ENCODE data around the gene ATP8A2.

The ATP8A2 gene

DNA sequence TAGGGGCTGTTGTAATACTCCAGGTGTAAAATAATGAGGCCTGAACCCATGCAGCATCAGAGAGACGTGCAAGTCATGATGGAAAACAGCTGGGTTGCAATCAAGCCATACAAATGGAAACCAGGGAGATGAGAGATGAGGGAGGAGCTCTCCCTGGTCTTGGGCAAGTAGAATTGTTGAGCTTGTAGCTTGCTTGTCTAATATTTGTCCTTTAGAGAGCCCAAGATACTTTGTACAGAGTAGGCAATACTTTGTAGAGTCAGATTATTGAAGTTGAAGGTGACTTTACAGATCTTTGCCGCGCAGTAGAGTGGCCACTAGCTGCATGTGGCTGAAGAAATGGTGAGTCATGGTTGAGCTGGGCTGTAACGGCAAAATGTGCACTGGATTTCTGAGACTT, 8.3 kb downstream of the ATP8A2 start:
- Histone ChIP-seq H3K27me3 (ENCODE audit: control insufficient read depth in 1 of 2, insufficient read depth in 1 of 2, low read length in 2 of 2) (peaks cover 11 to 22% of the 10 kb centered on the region in 2 experiments), H2BK12ac (ENCODE audit: low read length in 2 of 2) (no peak overlapping the region), H3K9ac (ENCODE audit: low read length) (no peak overlapping the region), H3K27ac (ENCODE audit: low read length, poor library complexity, severe bottlenecking) (no peak overlapping the region), H3K4me2 (ENCODE audit: low read length, poor library complexity, severe bottlenecking) (no peak overlapping the region), H4K8ac (ENCODE audit: low read length) (no peak overlapping the region), H3K4me3 (ENCODE audit: insufficient read depth in 1 of 2, low read depth in 1 of 2, low read length in 2 of 2) (no peak overlapping the region), H3K36me3 (ENCODE audit: control insufficient read depth in 1 of 2, insufficient read depth in 2 of 2, low read depth in 1 of 2, low read length in 2 of 2) (no peaks in the 10 kb centered on the region), H4K91ac (ENCODE audit: low read length) (no peak overlapping the region), H3K9me3 (ENCODE audit: control insufficient read depth, low read length) (no peaks in the 10 kb centered on the region), H2BK120ac (ENCODE audit: low read depth, low read length) (no peak overlapping the region), H3K4me1 (ENCODE audit: control insufficient read depth, insufficient read depth, low read depth, low read length) (no peaks in the 10 kb centered on the region), H2BK5ac (ENCODE audit: low read depth, low read length, poor library complexity, severe bottlenecking) (no peak overlapping the region), H3K4ac (ENCODE audit: low read depth in 1 of 2, low read length in 2 of 2) (no peak overlapping the region), H3K79me1 (replicated peaks; ENCODE audit: low read length, poor library complexity, severe bottlenecking) (no peaks in the 10 kb centered on the region), H2AFZ (ENCODE audit: low read depth, low read length) (no peak overlapping the region), H3K23ac (ENCODE audit: low read length in 2 of 2) (no peak overlapping the region), H2AK5ac (ENCODE audit: low read length, severe bottlenecking) (no peak overlapping the region), H3K18ac (ENCODE audit: low read depth in 1 of 2, low read length in 2 of 2) (no peak overlapping the region), H2BK15ac (ENCODE audit: low read depth, poor library complexity, severe bottlenecking) (no peak overlapping the region), H3K14ac (ENCODE audit: low read length in 2 of 2) (no peak overlapping the region)
- 82% methylated on average over 3 of the region's 4 CpGs for WGBS
- no peak for DNase-seq

DNA sequence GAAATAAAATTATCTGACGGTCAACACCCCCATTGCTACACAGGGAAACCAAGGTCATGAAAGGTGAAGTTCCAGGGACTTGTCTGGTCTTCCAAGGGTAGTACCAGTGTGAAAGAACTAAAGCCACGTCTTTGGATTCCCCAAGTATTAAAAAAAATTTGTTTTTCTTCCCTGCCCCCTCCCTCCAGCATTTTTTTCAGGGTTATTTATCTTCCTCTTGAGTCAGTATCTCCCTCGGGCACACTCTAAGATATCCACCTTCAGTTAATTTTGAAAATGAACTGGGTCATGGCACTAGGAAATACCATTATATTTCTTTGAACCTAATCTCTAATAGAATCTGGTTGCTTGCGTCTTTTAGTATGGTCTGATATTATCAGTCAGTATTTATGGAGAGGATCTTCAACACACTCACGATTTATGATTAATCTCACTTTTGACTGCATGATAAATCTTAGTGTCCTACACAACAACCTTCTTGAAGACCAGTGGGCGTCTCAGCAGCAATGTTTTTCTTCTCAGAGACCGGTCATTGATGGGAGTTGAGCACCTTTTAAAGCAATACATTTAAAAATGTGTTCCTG, 9.1 kb downstream of the ATP8A2 start:
- Histone ChIP-seq H3K79me1 (replicated peaks; ENCODE audit: low read length, poor library complexity, severe bottlenecking) (no peaks in the 10 kb centered on the region), H3K4me2 (ENCODE audit: low read length, poor library complexity, severe bottlenecking) (no peak overlapping the region), H3K18ac (ENCODE audit: low read depth in 1 of 2, low read length in 2 of 2) (no peak overlapping the region), H2AK5ac (ENCODE audit: low read length, severe bottlenecking) (no peak overlapping the region), H3K4ac (ENCODE audit: low read depth in 1 of 2, low read length in 2 of 2) (no peak overlapping the region), H3K14ac (ENCODE audit: low read length in 2 of 2) (no peak overlapping the region), H3K27me3 (ENCODE audit: control insufficient read depth in 1 of 2, insufficient read depth in 1 of 2, low read length in 2 of 2) (peaks cover 10 to 18% of the 10 kb centered on the region in 2 experiments), H3K27ac (ENCODE audit: low read length, poor library complexity, severe bottlenecking) (no peak overlapping the region), H2BK15ac (ENCODE audit: low read depth, poor library complexity, severe bottlenecking) (no peak overlapping the region), H2BK120ac (ENCODE audit: low read depth, low read length) (no peak overlapping the region), H4K8ac (ENCODE audit: low read length) (no peak overlapping the region), H3K9ac (ENCODE audit: low read length) (no peak overlapping the region), H3K36me3 (ENCODE audit: control insufficient read depth in 1 of 2, insufficient read depth in 2 of 2, low read depth in 1 of 2, low read length in 2 of 2) (no peaks in the 10 kb centered on the region), H3K9me3 (ENCODE audit: control insufficient read depth, low read length) (no peaks in the 10 kb centered on the region), H2BK5ac (ENCODE audit: low read depth, low read length, poor library complexity, severe bottlenecking) (no peak overlapping the region), H2AFZ (ENCODE audit: low read depth, low read length) (no peak overlapping the region), H3K23ac (ENCODE audit: low read length in 2 of 2) (no peak overlapping the region), H3K4me1 (ENCODE audit: control insufficient read depth, insufficient read depth, low read depth, low read length) (no peaks in the 10 kb centered on the region), H3K4me3 (ENCODE audit: insufficient read depth in 1 of 2, low read depth in 1 of 2, low read length in 2 of 2) (no peak overlapping the region), H2BK12ac (ENCODE audit: low read length in 2 of 2) (no peak overlapping the region), H4K91ac (ENCODE audit: low read length) (no peak overlapping the region)
- DNase-seq: no peak
- WGBS: 78% methylated on average over 6 of the region's 7 CpGs

GRCh38 chr13:25384758-25385410, 13.1 kb downstream of the ATP8A2 start:
- Histone ChIP-seq H3K23ac (ENCODE audit: low read length in 2 of 2) (no peak overlapping the region), H2BK15ac (ENCODE audit: low read depth, poor library complexity, severe bottlenecking) (no peak overlapping the region), H3K14ac (ENCODE audit: low read length in 2 of 2) (no peak overlapping the region), H2BK120ac (ENCODE audit: low read depth, low read length) (no peak overlapping the region), H3K18ac (ENCODE audit: low read depth in 1 of 2, low read length in 2 of 2) (no peak overlapping the region), H2AK5ac (ENCODE audit: low read length, severe bottlenecking) (no peak overlapping the region), H3K27me3 (ENCODE audit: control insufficient read depth in 1 of 2, insufficient read depth in 1 of 2, low read length in 2 of 2) (peaks cover 4 to 13% of the 10 kb centered on the region in 2 experiments), H3K4me1 (ENCODE audit: control insufficient read depth, insufficient read depth, low read depth, low read length) (no peaks in the 10 kb centered on the region), H3K36me3 (ENCODE audit: control insufficient read depth in 1 of 2, insufficient read depth in 2 of 2, low read depth in 1 of 2, low read length in 2 of 2) (no peaks in the 10 kb centered on the region), H3K79me1 (replicated peaks; ENCODE audit: low read length, poor library complexity, severe bottlenecking) (no peaks in the 10 kb centered on the region), H4K8ac (ENCODE audit: low read length) (no peak overlapping the region), H2AFZ (ENCODE audit: low read depth, low read length) (no peak overlapping the region), H2BK12ac (ENCODE audit: low read length in 2 of 2) (no peak overlapping the region), H4K91ac (ENCODE audit: low read length) (no peak overlapping the region), H3K4me2 (ENCODE audit: low read length, poor library complexity, severe bottlenecking) (no peak overlapping the region), H3K4me3 (ENCODE audit: insufficient read depth in 1 of 2, low read depth in 1 of 2, low read length in 2 of 2) (no peak overlapping the region), H3K9ac (ENCODE audit: low read length) (no peak overlapping the region), H3K27ac (ENCODE audit: low read length, poor library complexity, severe bottlenecking) (no peak overlapping the region), H3K9me3 (ENCODE audit: control insufficient read depth, low read length) (no peaks in the 10 kb centered on the region), H2BK5ac (ENCODE audit: low read depth, low read length, poor library complexity, severe bottlenecking) (no peak overlapping the region), H3K4ac (ENCODE audit: low read depth in 1 of 2, low read length in 2 of 2) (no peak overlapping the region)
- 24% methylated on average over 3 of the region's 4 CpGs for WGBS
- DNase-seq: peak; percentile 92

- Histone ChIP-seq H2AK5ac (ENCODE audit: low read length, severe bottlenecking) (no peak overlapping the region), H3K79me1 (replicated peaks; ENCODE audit: low read length, poor library complexity, severe bottlenecking) (no peaks in the 10 kb centered on the region), H3K27ac (ENCODE audit: low read length, poor library complexity, severe bottlenecking) (no peak overlapping the region)
These were observed 20.2 kb downstream of the ATP8A2 start for GRCh38 chr13:25391932-25392331.

More at GRCh38 chr13:25391932-25392331, 20.2 kb downstream of the ATP8A2 start:
- Histone ChIP-seq H3K4me1 (ENCODE audit: control insufficient read depth, insufficient read depth, low read depth, low read length) (no peaks in the 10 kb centered on the region), H2BK5ac (ENCODE audit: low read depth, low read length, poor library complexity, severe bottlenecking) (no peak overlapping the region), H2BK120ac (ENCODE audit: low read depth, low read length) (no peak overlapping the region), H3K36me3 (ENCODE audit: control insufficient read depth in 1 of 2, insufficient read depth in 2 of 2, low read depth in 1 of 2, low read length in 2 of 2) (no peaks in the 10 kb centered on the region), H3K23ac (ENCODE audit: low read length in 2 of 2) (no peak overlapping the region), H3K4me2 (ENCODE audit: low read length, poor library complexity, severe bottlenecking) (no peak overlapping the region), H3K9me3 (ENCODE audit: control insufficient read depth, low read length) (no peaks in the 10 kb centered on the region), H4K8ac (ENCODE audit: low read length) (no peak overlapping the region), H2BK15ac (ENCODE audit: low read depth, poor library complexity, severe bottlenecking) (no peak overlapping the region), H4K91ac (ENCODE audit: low read length) (no peak overlapping the region), H2AFZ (ENCODE audit: low read depth, low read length) (no peak overlapping the region), H3K27me3 (ENCODE audit: control insufficient read depth in 1 of 2, insufficient read depth in 1 of 2, low read length in 2 of 2) (peaks cover 4 to 5% of the 10 kb centered on the region in 2 experiments), H3K9ac (ENCODE audit: low read length) (no peak overlapping the region), H3K14ac (ENCODE audit: low read length in 2 of 2) (no peak overlapping the region), H3K18ac (ENCODE audit: low read depth in 1 of 2, low read length in 2 of 2) (no peak overlapping the region), H3K4ac (ENCODE audit: low read depth in 1 of 2, low read length in 2 of 2) (no peak overlapping the region), H3K4me3 (ENCODE audit: insufficient read depth in 1 of 2, low read depth in 1 of 2, low read length in 2 of 2) (no peak overlapping the region), H2BK12ac (ENCODE audit: low read length in 2 of 2) (no peak overlapping the region)
- WGBS: 62% methylated on average over 3 of the region's 4 CpGs
- no peak for DNase-seq
